HepG2 (cell line): Measurements from ENCODE around the gene CLDN9. TPM values are rescaled to one million over a fixed set of nuclear protein-coding genes. Genes with fewer than 3 reads are reported as not detected.
A peak's percentile ranks its signal among the peaks of the same experiment; 100 is the strongest.

Source experiments
- FOSL2 ChIP-seq: sonication (generic); formaldehyde crosslinking; IDR thresholded peaks from 2 replicates; pipeline ENCODE4 v1.4.0; 2020; ENCODE audit warnings: missing genetic modification reagents
- GATAD2A ChIP-seq: IDR thresholded peaks from 2 replicates; pipeline ENCODE4 v1.6.1; 2016
- GFI1 ChIP-seq: sonication (generic); formaldehyde crosslinking; IDR thresholded peaks from 2 replicates; pipeline ENCODE4 v1.5.0; 2020; ENCODE audit warnings: missing genetic modification reagents, mild to moderate bottlenecking, borderline replicate concordance
- HDAC1 ChIP-seq: sonication (generic); formaldehyde crosslinking; IDR thresholded peaks from 2 replicates; pipeline ENCODE4 v1.5.1; 2020; ENCODE audit warnings: mild to moderate bottlenecking, missing genetic modification reagents
- LCORL ChIP-seq, 2 experiments: fragments of 450-650 bp in 1 of 2; sonication (generic) in 1 of 2; formaldehyde crosslinking in 1 of 2; IDR thresholded peaks; 2 replicates each; pipeline versions ENCODE4 v1.5.0 to v1.6.1; 2017 to 2020; ENCODE audit warnings: antibody characterized with exemption in 1 of 2, missing genetic modification reagents in 1 of 2
- NFATC3 ChIP-seq: sonication (generic); formaldehyde crosslinking; IDR thresholded peaks from 2 replicates; pipeline ENCODE4 v1.5.1; 2020; ENCODE audit warnings: mild to moderate bottlenecking, missing genetic modification reagents
- PHF21A ChIP-seq: sonication (generic); formaldehyde crosslinking; IDR thresholded peaks from 2 replicates; pipeline ENCODE4 v1.5.0; 2020; ENCODE audit warnings: mild to moderate bottlenecking, missing genetic modification reagents
- SALL1 ChIP-seq: sonication (generic); formaldehyde crosslinking; IDR thresholded peaks from 2 replicates; pipeline ENCODE4 v1.8.0; 2022; ENCODE audit warnings: mild to moderate bottlenecking, missing genetic modification reagents
- SAP130 ChIP-seq: IDR thresholded peaks from 2 replicates; pipeline ENCODE4 v1.6.1; 2016; ENCODE audit warnings: low read depth
- SIX4 ChIP-seq: sonication (generic); formaldehyde crosslinking; IDR thresholded peaks from 2 replicates; pipeline ENCODE4 v1.4.0; 2020; ENCODE audit warnings: missing genetic modification reagents
- SP5 ChIP-seq: IDR thresholded peaks from 2 replicates; pipeline ENCODE4 v1.6.1; 2016; ENCODE audit warnings: low read depth, borderline replicate concordance
- TBX2 ChIP-seq: sonication (generic); formaldehyde crosslinking; IDR thresholded peaks from 2 replicates; pipeline ENCODE4 v1.5.0; 2020; ENCODE audit warnings: missing genetic modification reagents, mild to moderate bottlenecking, borderline replicate concordance
- ZBTB7B ChIP-seq: sonication (generic); formaldehyde crosslinking; IDR thresholded peaks from 2 replicates; pipeline ENCODE4 v1.4.0; 2020; ENCODE audit warnings: missing genetic modification reagents
- ZFX ChIP-seq: sonication (generic); formaldehyde crosslinking; IDR thresholded peaks from 2 replicates; pipeline ENCODE4 v1.4.0; 2020; ENCODE audit warnings: mild to moderate bottlenecking, low read depth, missing genetic modification reagents, moderate library complexity
- ZNF33A ChIP-seq: sonication (generic); formaldehyde crosslinking; IDR thresholded peaks from 2 replicates; pipeline ENCODE4 v1.5.1; 2020; ENCODE audit warnings: missing genetic modification reagents, mild to moderate bottlenecking, moderate library complexity, borderline replicate concordance
- ZSCAN20 ChIP-seq: sonication (generic); formaldehyde crosslinking; IDR thresholded peaks from 2 replicates; pipeline ENCODE4 v1.4.0; 2020; ENCODE audit warnings: missing genetic modification reagents, mild to moderate bottlenecking, borderline replicate concordance
- polyA plus RNA-seq, 8 experiments: library from polyadenylated mRNA; depleted of rRNA in 3 of 8; stranded (reverse) in 7 of 8; unstranded in 1 of 8; fragments of >200 nt; fragmentation: Illumina TruSeq in 4 of 8; extraction: Trizol in 4 of 8; gene quantifications; 2 replicates each; pipeline versions ENCODE4 v1.2.1 to v1.2.3, GENCODE V29; 2011 to 2016; ENCODE audit warnings: low read depth in 4 of 8, missing spikeins in 1 of 8, mixed read lengths in 1 of 8; ENCODE audit not compliant: insufficient read depth in 1 of 8
- total RNA-seq, 5 experiments: library from RNA; depleted of rRNA; stranded (reverse); fragments of >200 nt; fragmentation: Illumina TruSeq; extraction: Trizol; gene quantifications; 2 replicates each; pipeline ENCODE4 v1.2.3, GENCODE V29; 2016; ENCODE audit warnings: low read depth in 1 of 5
- TF ChIP-seq, protein P1 (sequence below): sonication (generic); formaldehyde crosslinking; IDR thresholded peaks from 2 replicates; pipeline ENCODE4 v1.5.0; 2020; ENCODE audit warnings: mild to moderate bottlenecking, missing genetic modification reagents
- TF ChIP-seq, protein P2 (sequence below): sonication (generic); formaldehyde crosslinking; IDR thresholded peaks from 2 replicates; pipeline ENCODE4 v1.4.0; 2020; ENCODE audit warnings: missing genetic modification reagents, borderline replicate concordance
- TF ChIP-seq, protein P3 (sequence below): IDR thresholded peaks from 2 replicates; pipeline ENCODE4 v1.6.1; 2016; ENCODE audit warnings: low read depth
- TF ChIP-seq, protein P4 (sequence below): sonication (generic); formaldehyde crosslinking; IDR thresholded peaks from 2 replicates; pipeline ENCODE4 v1.4.0; 2020; ENCODE audit warnings: mild to moderate bottlenecking, missing genetic modification reagents

Gene CLDN9
- total and polyA plus RNA-seq, 2 of the 13 experiments (the other 11 are each of a cell fraction or from before 2014, with no cell fraction given), result 0.15 to 0.26 TPM

DNA sequence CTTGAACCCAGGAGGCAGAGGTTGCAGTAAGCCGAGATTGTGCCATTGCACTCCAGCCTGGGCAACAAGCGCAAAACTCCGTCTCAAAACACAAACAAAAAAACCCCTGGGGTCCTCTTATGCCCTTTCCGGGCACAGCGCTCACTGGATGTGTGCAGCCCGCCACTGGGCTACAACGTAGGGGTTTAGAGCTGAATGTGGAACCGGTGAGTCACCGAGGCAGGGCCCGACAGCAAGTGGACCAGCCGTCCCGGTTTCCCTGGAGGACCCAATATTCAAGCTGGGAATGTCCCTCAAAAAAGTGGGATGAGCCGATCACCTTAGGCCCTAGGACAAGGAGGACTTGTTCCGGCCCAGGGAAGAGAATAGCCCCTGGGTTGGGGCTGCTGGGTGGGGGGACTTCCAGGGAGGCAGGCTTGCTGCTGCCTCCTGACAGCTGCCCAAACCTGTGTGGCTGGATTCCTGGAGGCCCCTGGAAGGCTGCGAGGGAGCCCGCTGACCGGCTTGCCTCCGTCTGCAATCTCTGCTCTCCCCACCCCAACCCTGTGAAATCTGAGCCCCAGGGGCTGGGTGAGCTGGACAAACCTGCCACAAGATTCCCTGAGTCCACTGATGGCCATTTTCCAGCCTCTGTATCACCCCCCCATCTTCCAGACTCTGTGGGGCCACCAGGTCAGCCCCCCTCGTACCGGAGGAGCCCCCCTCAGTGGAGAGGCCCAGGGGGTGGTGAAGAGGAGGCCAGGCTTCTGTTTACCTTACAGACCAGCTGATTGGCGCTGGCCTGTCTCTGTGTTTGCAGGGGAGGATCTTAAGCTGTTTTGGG lies 2.9 kb upstream of the CLDN9 start (continued):
- TF ChIP-seq SAP130, result peak; percentile 45
- TF ChIP-seq, protein P1, sequence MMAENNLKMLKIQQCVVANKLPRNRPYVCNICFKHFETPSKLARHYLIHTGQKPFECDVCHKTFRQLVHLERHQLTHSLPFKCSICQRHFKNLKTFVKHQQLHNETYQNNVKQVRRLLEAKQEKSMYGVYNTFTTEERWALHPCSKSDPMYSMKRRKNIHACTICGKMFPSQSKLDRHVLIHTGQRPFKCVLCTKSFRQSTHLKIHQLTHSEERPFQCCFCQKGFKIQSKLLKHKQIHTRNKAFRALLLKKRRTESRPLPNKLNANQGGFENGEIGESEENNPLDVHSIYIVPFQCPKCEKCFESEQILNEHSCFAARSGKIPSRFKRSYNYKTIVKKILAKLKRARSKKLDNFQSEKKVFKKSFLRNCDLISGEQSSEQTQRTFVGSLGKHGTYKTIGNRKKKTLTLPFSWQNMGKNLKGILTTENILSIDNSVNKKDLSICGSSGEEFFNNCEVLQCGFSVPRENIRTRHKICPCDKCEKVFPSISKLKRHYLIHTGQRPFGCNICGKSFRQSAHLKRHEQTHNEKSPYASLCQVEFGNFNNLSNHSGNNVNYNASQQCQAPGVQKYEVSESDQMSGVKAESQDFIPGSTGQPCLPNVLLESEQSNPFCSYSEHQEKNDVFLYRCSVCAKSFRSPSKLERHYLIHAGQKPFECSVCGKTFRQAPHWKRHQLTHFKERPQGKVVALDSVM (CRISPR knock-in tag), result peak; percentile 80
- TF ChIP-seq, protein P2, sequence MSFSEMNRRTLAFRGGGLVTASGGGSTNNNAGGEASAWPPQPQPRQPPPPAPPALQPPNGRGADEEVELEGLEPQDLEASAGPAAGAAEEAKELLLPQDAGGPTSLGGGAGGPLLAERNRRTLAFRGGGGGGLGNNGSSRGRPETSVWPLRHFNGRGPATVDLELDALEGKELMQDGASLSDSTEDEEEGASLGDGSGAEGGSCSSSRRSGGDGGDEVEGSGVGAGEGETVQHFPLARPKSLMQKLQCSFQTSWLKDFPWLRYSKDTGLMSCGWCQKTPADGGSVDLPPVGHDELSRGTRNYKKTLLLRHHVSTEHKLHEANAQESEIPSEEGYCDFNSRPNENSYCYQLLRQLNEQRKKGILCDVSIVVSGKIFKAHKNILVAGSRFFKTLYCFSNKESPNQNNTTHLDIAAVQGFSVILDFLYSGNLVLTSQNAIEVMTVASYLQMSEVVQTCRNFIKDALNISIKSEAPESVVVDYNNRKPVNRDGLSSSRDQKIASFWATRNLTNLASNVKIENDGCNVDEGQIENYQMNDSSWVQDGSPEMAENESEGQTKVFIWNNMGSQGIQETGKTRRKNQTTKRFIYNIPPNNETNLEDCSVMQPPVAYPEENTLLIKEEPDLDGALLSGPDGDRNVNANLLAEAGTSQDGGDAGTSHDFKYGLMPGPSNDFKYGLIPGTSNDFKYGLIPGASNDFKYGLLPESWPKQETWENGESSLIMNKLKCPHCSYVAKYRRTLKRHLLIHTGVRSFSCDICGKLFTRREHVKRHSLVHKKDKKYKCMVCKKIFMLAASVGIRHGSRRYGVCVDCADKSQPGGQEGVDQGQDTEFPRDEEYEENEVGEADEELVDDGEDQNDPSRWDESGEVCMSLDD (CRISPR knock-in tag), result 0 out of 2 replicates have a peak, but pooled peaks have one; percentile 58
- peak; percentile 81 for TF ChIP-seq ZBTB7B
- no peak for TF ChIP-seq ZSCAN20 (CRISPR knock-in tag)
- no peak for TF ChIP-seq NFATC3 (CRISPR knock-in tag)
- peak; percentile 46; the same call in 1 of the 2 replicates for TF ChIP-seq ZFX (CRISPR knock-in tag)
- TF ChIP-seq LCORL (IDR thresholded peaks at IDR 0.05), result no peak
- TF ChIP-seq LCORL (CRISPR knock-in tag; IDR thresholded peaks at IDR 0.05), result peak; percentile 52; the same call in 1 of the 2 replicates
- peak; percentile 39; the same call in 1 of the 2 replicates for TF ChIP-seq GATAD2A
- TF ChIP-seq ZNF33A (CRISPR knock-in tag), result 0 out of 2 replicates have a peak, but pooled peaks have one; percentile 50
- TF ChIP-seq, protein P3, sequence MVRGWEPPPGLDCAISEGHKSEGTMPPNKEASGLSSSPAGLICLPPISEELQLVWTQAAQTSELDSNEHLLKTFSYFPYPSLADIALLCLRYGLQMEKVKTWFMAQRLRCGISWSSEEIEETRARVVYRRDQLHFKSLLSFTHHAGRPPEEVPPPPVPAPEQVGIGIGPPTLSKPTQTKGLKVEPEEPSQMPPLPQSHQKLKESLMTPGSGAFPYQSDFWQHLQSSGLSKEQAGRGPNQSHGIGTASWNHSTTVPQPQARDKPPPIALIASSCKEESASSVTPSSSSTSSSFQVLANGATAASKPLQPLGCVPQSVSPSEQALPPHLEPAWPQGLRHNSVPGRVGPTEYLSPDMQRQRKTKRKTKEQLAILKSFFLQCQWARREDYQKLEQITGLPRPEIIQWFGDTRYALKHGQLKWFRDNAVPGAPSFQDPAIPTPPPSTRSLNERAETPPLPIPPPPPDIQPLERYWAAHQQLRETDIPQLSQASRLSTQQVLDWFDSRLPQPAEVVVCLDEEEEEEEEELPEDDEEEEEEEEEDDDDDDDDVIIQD (CRISPR knock-in tag), result no peak
- 0 out of 2 replicates have a peak, but pooled peaks have one; percentile 31 for TF ChIP-seq SP5 (CRISPR knock-in tag)
- TF ChIP-seq FOSL2 (CRISPR knock-in tag), result peak; percentile 43
- peak; percentile 54 for TF ChIP-seq HDAC1 (CRISPR knock-in tag)
- TF ChIP-seq SIX4 (CRISPR knock-in tag), result peak; percentile 78; the same call in 1 of the 2 replicates
- peak; percentile 88 for TF ChIP-seq GFI1 (CRISPR knock-in tag)
- peak; percentile 56 for TF ChIP-seq SALL1 (CRISPR knock-in tag)
- TF ChIP-seq, protein P4, sequence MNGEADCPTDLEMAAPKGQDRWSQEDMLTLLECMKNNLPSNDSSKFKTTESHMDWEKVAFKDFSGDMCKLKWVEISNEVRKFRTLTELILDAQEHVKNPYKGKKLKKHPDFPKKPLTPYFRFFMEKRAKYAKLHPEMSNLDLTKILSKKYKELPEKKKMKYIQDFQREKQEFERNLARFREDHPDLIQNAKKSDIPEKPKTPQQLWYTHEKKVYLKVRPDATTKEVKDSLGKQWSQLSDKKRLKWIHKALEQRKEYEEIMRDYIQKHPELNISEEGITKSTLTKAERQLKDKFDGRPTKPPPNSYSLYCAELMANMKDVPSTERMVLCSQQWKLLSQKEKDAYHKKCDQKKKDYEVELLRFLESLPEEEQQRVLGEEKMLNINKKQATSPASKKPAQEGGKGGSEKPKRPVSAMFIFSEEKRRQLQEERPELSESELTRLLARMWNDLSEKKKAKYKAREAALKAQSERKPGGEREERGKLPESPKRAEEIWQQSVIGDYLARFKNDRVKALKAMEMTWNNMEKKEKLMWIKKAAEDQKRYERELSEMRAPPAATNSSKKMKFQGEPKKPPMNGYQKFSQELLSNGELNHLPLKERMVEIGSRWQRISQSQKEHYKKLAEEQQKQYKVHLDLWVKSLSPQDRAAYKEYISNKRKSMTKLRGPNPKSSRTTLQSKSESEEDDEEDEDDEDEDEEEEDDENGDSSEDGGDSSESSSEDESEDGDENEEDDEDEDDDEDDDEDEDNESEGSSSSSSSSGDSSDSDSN, result peak; percentile 36; the same call in 1 of the 2 replicates
- TF ChIP-seq TBX2, result peak; percentile 39; the same call in 1 of the 2 replicates
- peak; percentile 75 for TF ChIP-seq PHF21A (CRISPR knock-in tag)
